Liver (tissue), 3 donors: ENCODE measurements around the gene MACROH2A1.

ENCODE experiments used
- ATF3 ChIP-seq: IDR thresholded peaks from 2 replicates; pipeline ENCODE4 v1.6.1; 2016; ENCODE audit warnings: antibody characterized with exemption
- CTCF ChIP-seq: fragments of 150-350 bp; IDR thresholded peaks from 2 replicates; pipeline ENCODE4 v1.5.1; 2017; ENCODE audit warnings: improper control_type of control experiment, low read depth, low read length; ENCODE audit not compliant: missing input control
- FOXA1 ChIP-seq: IDR thresholded peaks from 2 replicates; pipeline ENCODE4 v1.6.1; 2016; ENCODE audit warnings: antibody characterized with exemption
- HNF4G ChIP-seq: IDR thresholded peaks from 2 replicates; pipeline ENCODE4 v1.6.1; 2016; ENCODE audit warnings: antibody characterized with exemption
- JUND ChIP-seq, 2 donors: IDR thresholded peaks; 2 replicates each; pipeline ENCODE4 v1.6.1; 2016; ENCODE audit warnings: antibody characterized with exemption in 2 of 2
- MAX ChIP-seq: IDR thresholded peaks from 2 replicates; pipeline ENCODE4 v1.6.1; 2016; ENCODE audit warnings: antibody characterized with exemption
- RAD21 ChIP-seq, 2 donors: IDR thresholded peaks; 2 replicates each; pipeline ENCODE4 v1.6.1; 2016; ENCODE audit warnings: antibody characterized with exemption in 2 of 2, mild to moderate bottlenecking in 2 of 2
- REST ChIP-seq: IDR thresholded peaks from 2 replicates; pipeline ENCODE4 v1.6.1; 2016; ENCODE audit warnings: antibody characterized with exemption, mild to moderate bottlenecking
- SP1 ChIP-seq: IDR thresholded peaks from 2 replicates; pipeline ENCODE4 v1.6.1; 2018; ENCODE audit warnings: antibody characterized with exemption, mild to moderate bottlenecking
- TAF1 ChIP-seq: conservative IDR thresholded peaks from 2 replicates; pipeline ENCODE4 v1.6.1; 2016; ENCODE audit warnings: antibody characterized with exemption, mild to moderate bottlenecking
- YY1 ChIP-seq: IDR thresholded peaks from 2 replicates; pipeline ENCODE4 v1.6.1; 2016; ENCODE audit warnings: antibody characterized with exemption, mild to moderate bottlenecking
- donor health status: healthy.
- donor health status: healthy.

GRCh38 chr5:135423146-135423845 lies 24.3 kb upstream of the MACROH2A1 start:
- TF ChIP-seq CTCF: no peak
- no peak for TF ChIP-seq RAD21 (IDR thresholded peaks at IDR 0.05)
- TF ChIP-seq MAX: no peak
- no peak for TF ChIP-seq ATF3
- TF ChIP-seq SP1: no peak
- no peak for TF ChIP-seq TAF1
- no peak for TF ChIP-seq YY1
- no peak for TF ChIP-seq JUND (IDR thresholded peaks at IDR 0.05)
- TF ChIP-seq HNF4G: no peak
- TF ChIP-seq FOXA1: no peak
- no peak for TF ChIP-seq REST
